IPS-NIHi11 (cell line): ENCODE measurements around the gene SERAC1.

Source experiments
- DNase-seq: peaks from one replicate; pipeline ENCODE4 v3.0.0; 2012; ENCODE audit warnings: mixed read lengths, low spot score

SERAC1 gene

GRCh38 chr6:158121335-158121734, 46.7 kb downstream of the SERAC1 start:
- DNase-seq = no peak

- DNase-seq = no peak
Observed at GRCh38 chr6:158118886-158119285, 49.2 kb downstream of the SERAC1 start.

- DNase-seq = no peak
Observed at GRCh38 chr6:158115508-158115907, 52.6 kb downstream of the SERAC1 start.

GRCh38 chr6:158115102-158115501, 53.0 kb downstream of the SERAC1 start:
- DNase-seq = no peak

GRCh38 chr6:158113802-158114201, 54.3 kb downstream of the SERAC1 start:
- no peak for DNase-seq

GRCh38 chr6:158111987-158112386, 56.1 kb downstream of the SERAC1 start:
- no peak for DNase-seq

GRCh38 chr6:158110986-158111385, 57.1 kb downstream of the SERAC1 start:
- DNase-seq = no peak

GRCh38 chr6:158109748-158110147, 58.3 kb downstream of the SERAC1 start:
- no peak for DNase-seq

- no peak for DNase-seq
Observed at GRCh38 chr6:158104696-158105095, 63.4 kb downstream of the SERAC1 start.

GRCh38 chr6:158103228-158103627, 64.8 kb downstream of the SERAC1 start:
- no peak for DNase-seq

GRCh38 chr6:158095671-158096070, 72.4 kb downstream of the SERAC1 start:
- DNase-seq = no peak

GRCh38 chr6:158095031-158095430, 73.0 kb downstream of the SERAC1 start:
- no peak for DNase-seq

- DNase-seq = no peak
Observed at GRCh38 chr6:158092806-158093205, 75.3 kb downstream of the SERAC1 start.

- no peak for DNase-seq
Observed at GRCh38 chr6:158087224-158087867, 80.7 kb downstream of the SERAC1 start.

- DNase-seq = no peak
Observed at GRCh38 chr6:158086504-158087223, 81.4 kb downstream of the SERAC1 start.

- DNase-seq = no peak
Observed at GRCh38 chr6:158086054-158086503, 82.0 kb downstream of the SERAC1 start.

- no peak for DNase-seq
Observed at GRCh38 chr6:158085261-158086053, 82.6 kb downstream of the SERAC1 start.

GRCh38 chr6:158083455-158084325, 84.4 kb downstream of the SERAC1 start:
- DNase-seq = no peak

- no peak for DNase-seq
Observed at GRCh38 chr6:158081657-158081935, 86.5 kb downstream of the SERAC1 start.

GRCh38 chr6:158080849-158081656, 87.0 kb downstream of the SERAC1 start:
- no peak for DNase-seq

- no peak for DNase-seq
Observed at GRCh38 chr6:158078320-158078719, 89.7 kb downstream of the SERAC1 start.
